GM19351 (cell line): Measurements from ENCODE around the gene DACH1.

Source experiments
- ATAC-seq: cut with Tn5 transposase; IDR thresholded peaks from one replicate; pipeline ENCODE4 v1.9.1; 2021; ENCODE audit warnings: mild to moderate bottlenecking, moderate library complexity; ENCODE audit not compliant: unreplicated experiment

DACH1 gene

GRCh38 chr13:71632206-71632605, 234.8 kb downstream of the DACH1 start:
- ATAC-seq = no peak

GRCh38 chr13:71629167-71629566, 237.8 kb downstream of the DACH1 start:
- ATAC-seq = no peak

GRCh38 chr13:71626421-71627117, 240.4 kb downstream of the DACH1 start:
- no peak for ATAC-seq

- no peak for ATAC-seq
Measured at GRCh38 chr13:71625694-71626093, 241.3 kb downstream of the DACH1 start.

GRCh38 chr13:71624653-71625600, 242.1 kb downstream of the DACH1 start:
- ATAC-seq = no peak

GRCh38 chr13:71621174-71622124, 245.6 kb downstream of the DACH1 start:
- no peak for ATAC-seq

- ATAC-seq = no peak
Measured at GRCh38 chr13:71619096-71619495, 247.9 kb downstream of the DACH1 start.

- no peak for ATAC-seq
Measured at GRCh38 chr13:71618159-71618558, 248.8 kb downstream of the DACH1 start.

GRCh38 chr13:71617265-71617664, 249.7 kb downstream of the DACH1 start:
- ATAC-seq = no peak

GRCh38 chr13:71613066-71613745, 253.8 kb downstream of the DACH1 start:
- ATAC-seq = no peak

- no peak for ATAC-seq
Measured at GRCh38 chr13:71611292-71611691, 255.7 kb downstream of the DACH1 start.

GRCh38 chr13:71610876-71611275, 256.1 kb downstream of the DACH1 start:
- no peak for ATAC-seq

GRCh38 chr13:71609271-71609670, 257.7 kb downstream of the DACH1 start:
- ATAC-seq = no peak

- no peak for ATAC-seq
Measured at GRCh38 chr13:71607575-71607974, 259.4 kb downstream of the DACH1 start.

GRCh38 chr13:71606818-71607217, 260.2 kb downstream of the DACH1 start:
- ATAC-seq = no peak

- ATAC-seq = no peak
Measured at GRCh38 chr13:71605744-71606143, 261.3 kb downstream of the DACH1 start.

GRCh38 chr13:71603255-71603654, 263.7 kb downstream of the DACH1 start:
- ATAC-seq = no peak

- no peak for ATAC-seq
Measured at GRCh38 chr13:71602344-71602743, 264.7 kb downstream of the DACH1 start.

- ATAC-seq = no peak
Measured at GRCh38 chr13:71597150-71597549, 269.9 kb downstream of the DACH1 start.

- no peak for ATAC-seq
Measured at GRCh38 chr13:71596116-71596515, 270.9 kb downstream of the DACH1 start.
